Memory B cell (primary cell): Measurements from ENCODE around the gene DPP7.

Experiments used
- ATAC-seq: fragments of 150-1000 bp; cut with Tn5 transposase; 2 replicates; pipeline ENCODE4 v1.10.0; 2021; ENCODE audit warnings: low read depth, mild to moderate bottlenecking, moderate library complexity
- DNase-seq, 2 donors: peaks; one replicate each; pipeline ENCODE4 v3.0.0; 2022; ENCODE audit warnings: low spot score in 2 of 2
- H3K27ac Mint-ChIP-seq: one replicate; pipeline ENCODE4 v1.8.0; 2022; ENCODE audit warnings: mild to moderate bottlenecking, moderate library complexity, mixed read lengths
- H3K27me3 Mint-ChIP-seq: one replicate; pipeline ENCODE4 v1.8.0; 2022; ENCODE audit warnings: mixed read lengths
- H3K36me3 Mint-ChIP-seq: one replicate; pipeline ENCODE4 v1.8.0; 2022; ENCODE audit warnings: mild to moderate bottlenecking, mixed read lengths
- H3K4me1 Mint-ChIP-seq: one replicate; pipeline ENCODE4 v1.8.0; 2022; ENCODE audit warnings: mixed read lengths
- H3K4me3 Mint-ChIP-seq: one replicate; pipeline ENCODE4 v1.8.0; 2022; ENCODE audit warnings: mild to moderate bottlenecking, moderate library complexity, mixed read lengths
- H3K9me3 Mint-ChIP-seq: one replicate; pipeline ENCODE4 v1.8.0; 2022; ENCODE audit warnings: mixed read lengths

DPP7 gene

GRCh38 chr9:137074657-137075274 is 39.8 kb downstream of the DPP7 start:
- ATAC-seq: no peak
- H3K4me3 Mint-ChIP-seq: peak overlapping the region; percentile 31
- DNase-seq: no peak
- H3K9me3 Mint-ChIP-seq: no peaks in the 10 kb centered on the region
- no peak overlapping the region for H3K27ac Mint-ChIP-seq
- peaks cover 10% of the 10 kb centered on the region for H3K4me1 Mint-ChIP-seq
- no peaks in the 10 kb centered on the region for H3K27me3 Mint-ChIP-seq
- H3K36me3 Mint-ChIP-seq: peaks cover under 1% of the 10 kb centered on the region

- no peak overlapping the region for H3K4me3 Mint-ChIP-seq
- peaks cover 10% of the 10 kb centered on the region for H3K4me1 Mint-ChIP-seq
- no peak for ATAC-seq
- DNase-seq: no peak
- no peaks in the 10 kb centered on the region for H3K36me3 Mint-ChIP-seq
- no peaks in the 10 kb centered on the region for H3K9me3 Mint-ChIP-seq
- H3K27me3 Mint-ChIP-seq: no peaks in the 10 kb centered on the region
- H3K27ac Mint-ChIP-seq: no peak overlapping the region
Observed at GRCh38 chr9:137073992-137074399, 40.5 kb downstream of the DPP7 start.

GRCh38 chr9:137071282-137071681 is 43.3 kb downstream of the DPP7 start:
- no peaks in the 10 kb centered on the region for H3K27me3 Mint-ChIP-seq
- H3K4me1 Mint-ChIP-seq: peaks cover 16% of the 10 kb centered on the region
- DNase-seq (no peak), ATAC-seq (no peak)
- H3K36me3 Mint-ChIP-seq: no peaks in the 10 kb centered on the region
- peak overlapping the region; percentile 43 for H3K27ac Mint-ChIP-seq
- no peaks in the 10 kb centered on the region for H3K9me3 Mint-ChIP-seq
- peak overlapping the region; percentile 82 for H3K4me3 Mint-ChIP-seq

GRCh38 chr9:137070906-137071275 is 43.6 kb downstream of the DPP7 start:
- peak overlapping the region; percentile 82 for H3K4me3 Mint-ChIP-seq
- no peak for ATAC-seq
- no peaks in the 10 kb centered on the region for H3K27me3 Mint-ChIP-seq
- H3K27ac Mint-ChIP-seq: peak overlapping the region; percentile 43
- no peak for DNase-seq
- H3K36me3 Mint-ChIP-seq: no peaks in the 10 kb centered on the region
- no peaks in the 10 kb centered on the region for H3K9me3 Mint-ChIP-seq
- H3K4me1 Mint-ChIP-seq: peaks cover 16% of the 10 kb centered on the region

- no peaks in the 10 kb centered on the region for H3K36me3 Mint-ChIP-seq
- peak within 1 kb of the TSS; percentile 43 for H3K27ac Mint-ChIP-seq
- H3K9me3 Mint-ChIP-seq: no peaks in the 10 kb centered on the region
- H3K4me1 Mint-ChIP-seq: peaks cover 16% of the 10 kb centered on the region
- H3K27me3 Mint-ChIP-seq: peaks cover 3% of the 10 kb centered on the region
- H3K4me3 Mint-ChIP-seq: peak within 1 kb of the TSS; percentile 82
- DNase-seq (peak; percentile 75 to 76), ATAC-seq (peak; percentile 82)
Observed at GRCh38 chr9:137070201-137070905, 44.2 kb downstream of the DPP7 start, which contains the start of gene SAPCD2. SAPCD2 (minus strand) TSS chr9:137070557; CDS start chr9:137070460, 97 bp downstream.

GRCh38 chr9:137069508-137070091 is 44.9 kb downstream of the DPP7 start:
- Mint-ChIP-seq H3K4me3 (peak overlapping the region; percentile 52), H3K27me3 (peaks cover 3% of the 10 kb centered on the region), H3K36me3 (no peaks in the 10 kb centered on the region), H3K9me3 (no peaks in the 10 kb centered on the region), H3K27ac (no peak overlapping the region), H3K4me1 (peaks cover 13% of the 10 kb centered on the region)
- DNase-seq (no peak), ATAC-seq (no peak)

- Mint-ChIP-seq H3K4me1 (peaks cover 14% of the 10 kb centered on the region), H3K36me3 (no peaks in the 10 kb centered on the region), H3K4me3 (peak overlapping the region; percentile 52), H3K27me3 (peaks cover 6% of the 10 kb centered on the region), H3K27ac (no peak overlapping the region), H3K9me3 (no peaks in the 10 kb centered on the region)
- ATAC-seq (no peak), DNase-seq (no peak)
Observed at GRCh38 chr9:137068539-137069507, 45.7 kb downstream of the DPP7 start.

- Mint-ChIP-seq H3K9me3 (no peaks in the 10 kb centered on the region), H3K27me3 (peaks cover 6% of the 10 kb centered on the region), H3K4me1 (peaks cover 14% of the 10 kb centered on the region), H3K36me3 (no peaks in the 10 kb centered on the region), H3K27ac (peak overlapping the region; percentile 77), H3K4me3 (peak overlapping the region; percentile 58)
- DNase-seq (peak; percentile 90 to 91), ATAC-seq (peak; percentile 67)
Observed at GRCh38 chr9:137067860-137068538, 46.5 kb downstream of the DPP7 start.

GRCh38 chr9:137066096-137066861 is 48.3 kb downstream of the DPP7 start:
- H3K4me3 Mint-ChIP-seq: no peak overlapping the region
- peaks cover 14% of the 10 kb centered on the region for H3K4me1 Mint-ChIP-seq
- ATAC-seq (no peak), DNase-seq (no peak)
- H3K36me3 Mint-ChIP-seq: no peaks in the 10 kb centered on the region
- no peak overlapping the region for H3K27ac Mint-ChIP-seq
- H3K27me3 Mint-ChIP-seq: peaks cover 6% of the 10 kb centered on the region
- H3K9me3 Mint-ChIP-seq: no peaks in the 10 kb centered on the region

- Mint-ChIP-seq H3K36me3 (no peaks in the 10 kb centered on the region), H3K4me3 (no peak overlapping the region), H3K27me3 (peaks cover 6% of the 10 kb centered on the region), H3K27ac (no peak overlapping the region), H3K4me1 (peaks cover 10% of the 10 kb centered on the region), H3K9me3 (no peaks in the 10 kb centered on the region)
- ATAC-seq (no peak), DNase-seq (no peak)
Observed at GRCh38 chr9:137065336-137065967, 49.1 kb downstream of the DPP7 start.

- Mint-ChIP-seq H3K9me3 (no peaks in the 10 kb centered on the region), H3K4me3 (no peak overlapping the region), H3K36me3 (no peaks in the 10 kb centered on the region), H3K27ac (no peak overlapping the region), H3K27me3 (peaks cover 6% of the 10 kb centered on the region), H3K4me1 (peaks cover 10% of the 10 kb centered on the region)
- DNase-seq: no peak
- no peak for ATAC-seq
Observed at GRCh38 chr9:137064880-137065164, 49.7 kb downstream of the DPP7 start.

- H3K36me3 Mint-ChIP-seq: no peaks in the 10 kb centered on the region
- no peaks in the 10 kb centered on the region for H3K9me3 Mint-ChIP-seq
- H3K4me1 Mint-ChIP-seq: peaks cover 10% of the 10 kb centered on the region
- no peak overlapping the region for H3K27ac Mint-ChIP-seq
- H3K4me3 Mint-ChIP-seq: no peak overlapping the region
- DNase-seq: peak; percentile 59 to 71
- peak; percentile 18 for ATAC-seq
- H3K27me3 Mint-ChIP-seq: peaks cover 6% of the 10 kb centered on the region
Observed at GRCh38 chr9:137064027-137064879, 50.3 kb downstream of the DPP7 start.
